NCI-H1048 (cell line): ENCODE measurements around the gene SMAD7.

ENCODE experiments used
- DNase-seq: peaks from one replicate; lab custom pipeline; 2025; lab: John Stamatoyannopoulos, UW

SMAD7 gene

DNA sequence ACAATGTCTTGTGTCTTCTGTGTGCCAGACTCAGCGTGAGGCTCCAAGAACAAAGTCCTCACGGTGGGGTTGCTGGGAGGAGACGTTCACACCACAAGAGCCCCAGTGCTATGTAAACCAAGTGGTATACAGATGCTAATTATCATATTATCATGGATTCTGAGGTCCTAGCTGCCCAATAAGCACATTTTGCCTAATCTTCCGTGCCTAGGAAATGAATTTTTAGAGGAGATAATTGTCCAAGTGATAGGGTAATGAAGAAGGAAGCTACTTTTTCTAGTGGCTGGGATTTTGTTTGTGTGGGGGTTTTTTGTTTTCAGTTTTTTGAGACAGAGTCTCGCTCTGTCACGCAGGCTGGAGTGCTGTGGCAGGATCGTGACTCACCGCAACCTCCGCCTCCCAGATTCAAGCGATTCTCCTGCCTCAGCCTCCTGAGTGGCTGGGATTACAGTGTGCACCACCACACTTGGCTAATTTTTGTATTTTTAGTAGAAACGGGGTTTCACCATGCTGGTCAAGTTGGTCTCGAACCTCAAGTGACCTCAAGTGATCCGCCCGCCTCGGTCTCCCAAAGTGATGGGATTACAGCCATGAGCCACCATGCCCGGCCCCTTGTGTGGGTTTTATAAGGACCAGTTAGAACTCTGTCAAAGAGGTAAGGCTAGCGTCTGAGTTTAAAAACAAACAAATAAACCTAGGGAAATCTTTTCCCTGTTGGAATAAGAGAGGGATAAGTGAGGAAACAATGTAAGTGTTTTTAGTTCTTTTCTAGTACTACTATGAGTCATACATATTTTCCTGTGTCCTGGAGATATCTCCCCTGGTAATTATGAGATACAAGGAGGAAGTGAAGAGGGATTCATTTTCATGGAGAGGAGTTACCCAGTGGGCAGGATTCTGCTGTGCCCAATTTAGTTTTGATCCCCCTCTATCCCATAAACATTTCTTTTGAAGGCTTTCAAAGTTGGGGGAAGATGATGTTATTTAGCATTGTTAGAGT, 9.5 kb upstream of the SMAD7 start:
- no peak for DNase-seq

DNA sequence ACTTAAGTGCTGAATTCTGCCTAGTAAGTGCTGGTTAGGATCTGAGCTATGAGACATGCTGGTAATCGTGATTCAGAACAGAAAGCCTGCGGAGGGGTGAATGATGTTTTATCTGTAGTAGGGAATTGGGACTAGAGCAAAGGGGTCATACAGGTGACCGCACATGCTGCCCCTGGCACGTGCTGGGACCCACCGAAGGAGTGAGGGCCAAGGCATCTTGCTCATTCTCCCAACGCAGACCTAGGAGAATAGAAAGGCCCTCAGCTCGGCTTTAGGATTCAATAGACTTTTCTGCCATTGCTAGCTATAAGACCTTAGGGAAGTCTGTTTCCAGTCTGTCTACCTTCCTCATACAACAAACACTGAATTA, 8.8 kb upstream of the SMAD7 start:
- no peak for DNase-seq

DNA sequence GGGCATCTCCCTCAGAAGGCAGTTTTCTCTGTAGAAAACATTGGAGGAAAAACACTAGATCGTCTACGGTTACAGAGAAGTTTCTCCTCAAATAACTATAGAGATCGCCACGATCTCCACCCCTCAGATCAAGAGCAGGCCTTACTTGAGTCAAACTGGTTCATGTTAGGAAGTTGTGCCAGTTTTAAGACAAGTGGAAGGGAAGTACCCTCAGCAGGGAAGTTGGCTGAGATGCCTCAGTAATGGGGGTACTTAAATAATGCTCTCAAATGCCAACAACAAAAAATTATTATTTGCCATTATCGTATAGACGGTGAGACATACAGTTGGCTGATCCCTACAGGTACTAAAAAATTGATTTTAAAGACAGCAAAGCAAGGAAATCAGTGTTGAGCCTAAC, 8.2 kb upstream of the SMAD7 start:
- DNase-seq: no peak

DNA sequence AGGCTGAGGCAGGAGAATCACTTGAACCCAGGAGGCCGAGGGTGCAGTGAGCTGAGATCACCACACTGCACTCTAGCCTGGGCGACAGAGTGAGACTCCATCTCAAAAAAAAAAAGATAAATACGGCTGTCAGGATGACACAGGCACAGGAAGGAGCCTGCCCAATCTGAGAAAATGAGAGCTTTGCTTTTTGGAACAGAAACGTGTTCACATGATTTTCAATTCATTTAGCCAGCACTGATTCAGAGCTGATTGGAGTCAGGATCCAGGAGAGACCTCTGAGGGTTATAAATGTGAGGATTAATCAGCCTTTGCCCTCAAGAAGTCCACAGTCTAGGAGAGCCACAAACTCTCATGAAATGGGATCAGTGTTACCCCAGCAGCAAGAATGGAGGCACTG, 6.9 kb upstream of the SMAD7 start:
- no peak for DNase-seq

DNA sequence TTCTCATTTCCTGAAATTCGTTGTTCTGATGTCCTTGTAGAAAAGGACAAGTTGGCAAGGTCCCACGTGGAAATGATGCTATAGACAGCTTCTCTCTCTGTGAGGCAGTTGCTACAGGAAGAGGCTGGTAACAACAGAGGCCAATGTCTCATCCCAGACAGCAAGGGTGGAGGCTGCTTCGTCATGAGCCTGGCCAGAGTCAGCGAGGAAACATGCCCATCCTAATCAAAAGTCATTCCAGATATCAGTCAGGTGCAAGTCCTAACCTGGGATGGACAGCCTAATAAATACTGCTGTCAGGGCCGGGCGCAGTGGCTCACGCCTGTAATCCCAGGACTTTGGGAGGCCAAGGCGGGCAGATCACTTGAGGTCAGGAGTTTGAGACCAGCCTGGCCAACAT, 6.4 kb upstream of the SMAD7 start:
- DNase-seq: no peak

DNA sequence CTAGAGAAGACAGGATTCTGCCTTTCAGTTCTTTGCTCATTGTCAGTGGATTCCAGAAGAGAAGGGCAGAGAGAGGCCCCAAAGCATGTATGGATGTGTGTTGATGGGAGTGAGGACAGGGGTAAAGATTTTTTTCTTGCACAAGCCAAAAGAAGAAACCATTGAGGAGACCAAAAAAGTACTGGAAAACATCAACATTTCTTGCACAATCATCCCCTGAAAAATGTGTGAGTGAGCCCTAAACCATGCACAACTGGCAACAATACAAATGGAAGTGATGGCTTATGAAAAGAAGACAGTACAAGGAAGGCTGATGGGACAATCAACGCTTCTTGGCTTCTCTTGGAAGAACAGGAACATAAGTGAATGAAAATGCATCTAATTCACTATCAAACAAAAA, 5.6 kb upstream of the SMAD7 start:
- DNase-seq: no peak

DNA sequence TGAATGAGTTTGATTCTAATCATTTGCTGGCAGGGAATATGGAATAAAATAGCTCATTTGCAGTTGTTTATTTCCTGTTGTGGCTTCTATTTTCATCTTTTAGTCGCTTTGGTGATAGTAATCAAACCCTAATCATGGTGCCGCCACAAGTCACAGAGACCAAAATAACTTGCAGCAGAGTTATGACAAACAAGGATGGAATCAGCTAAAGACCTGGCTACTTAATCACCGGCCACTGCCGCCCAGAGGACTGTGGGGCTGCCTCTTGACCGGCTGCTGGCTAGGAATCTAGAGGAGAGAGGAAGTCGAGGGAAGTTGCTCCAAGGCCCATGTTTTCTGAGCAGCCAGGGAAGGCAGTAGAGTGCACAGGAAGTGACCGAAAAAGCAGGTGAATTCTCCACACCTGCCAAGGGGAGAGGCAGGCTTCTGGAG, 5.1 kb upstream of the SMAD7 start:
- DNase-seq: no peak

DNA sequence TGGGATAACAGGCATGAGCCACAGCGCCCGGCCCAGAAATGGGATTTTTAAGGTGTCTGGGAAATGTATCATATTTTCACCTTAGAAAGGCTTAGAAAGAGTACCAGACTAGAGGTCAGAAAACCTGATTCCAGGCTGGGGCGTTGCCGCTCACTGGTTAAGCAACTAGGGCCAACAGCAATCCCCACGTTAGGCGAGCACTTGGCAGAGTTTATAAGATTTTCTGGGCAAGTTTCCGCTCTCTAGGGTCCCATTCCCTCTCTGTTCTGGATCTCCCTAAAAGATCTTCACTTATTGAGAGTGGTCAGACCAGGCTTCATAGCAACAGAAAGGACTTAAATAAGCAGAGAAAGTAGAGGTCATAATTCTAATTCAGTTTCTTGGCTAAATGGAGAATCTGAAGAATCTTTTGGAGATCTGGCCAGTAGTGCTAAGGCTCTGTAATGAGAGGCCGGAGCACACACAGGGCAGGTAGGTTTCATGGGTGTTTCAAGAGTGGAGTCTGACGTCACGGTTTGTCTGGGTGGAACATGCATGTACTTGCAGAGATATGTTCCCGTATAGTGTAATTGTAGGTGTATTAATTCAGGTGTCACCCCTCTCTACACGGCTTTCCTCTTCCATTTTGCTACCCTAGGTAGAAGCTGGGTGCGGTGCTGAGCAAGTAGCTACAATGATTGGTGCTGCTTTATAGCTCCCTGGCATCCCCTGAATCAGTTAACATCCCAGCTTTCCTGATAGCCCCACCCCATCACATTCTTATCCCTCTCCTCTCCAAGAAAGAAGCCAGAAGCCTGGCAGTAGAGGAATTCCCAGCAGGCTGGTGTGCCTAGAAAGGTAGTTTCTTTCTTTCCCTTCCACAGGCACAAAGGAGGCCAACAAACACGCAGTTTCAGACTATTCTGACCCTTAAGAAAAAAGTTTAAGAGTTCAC, 4.4 kb upstream of the SMAD7 start:
- DNase-seq: no peak

DNA sequence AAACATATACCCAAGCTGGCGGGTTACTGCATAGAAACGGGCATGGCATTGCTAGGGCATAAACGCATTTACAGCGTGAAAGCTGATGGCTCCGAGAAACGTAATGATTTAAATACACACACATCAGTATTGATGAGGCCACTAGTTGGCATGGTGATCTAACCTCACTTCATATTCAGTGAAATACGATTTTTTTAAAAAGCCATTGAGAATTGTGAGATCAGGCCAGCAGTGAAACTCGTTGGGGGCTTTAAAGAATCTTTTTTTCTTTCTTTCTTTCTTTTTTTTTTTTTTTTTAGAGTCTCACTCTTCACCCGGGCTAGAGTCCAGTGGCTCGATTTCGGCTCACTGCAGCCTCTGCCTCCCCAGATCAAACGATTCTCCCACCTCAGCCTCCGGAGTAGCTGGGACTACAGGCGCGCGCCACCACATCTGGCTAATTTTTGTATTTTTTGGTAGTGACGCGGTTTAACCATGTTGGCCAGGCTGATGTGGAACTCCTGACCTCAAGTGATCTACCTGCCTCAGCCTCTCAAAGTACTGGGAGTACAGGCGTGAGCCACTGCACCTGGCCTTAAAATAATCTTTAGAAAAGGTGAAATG, 2.4 kb upstream of the SMAD7 start:
- no peak for DNase-seq

DNA sequence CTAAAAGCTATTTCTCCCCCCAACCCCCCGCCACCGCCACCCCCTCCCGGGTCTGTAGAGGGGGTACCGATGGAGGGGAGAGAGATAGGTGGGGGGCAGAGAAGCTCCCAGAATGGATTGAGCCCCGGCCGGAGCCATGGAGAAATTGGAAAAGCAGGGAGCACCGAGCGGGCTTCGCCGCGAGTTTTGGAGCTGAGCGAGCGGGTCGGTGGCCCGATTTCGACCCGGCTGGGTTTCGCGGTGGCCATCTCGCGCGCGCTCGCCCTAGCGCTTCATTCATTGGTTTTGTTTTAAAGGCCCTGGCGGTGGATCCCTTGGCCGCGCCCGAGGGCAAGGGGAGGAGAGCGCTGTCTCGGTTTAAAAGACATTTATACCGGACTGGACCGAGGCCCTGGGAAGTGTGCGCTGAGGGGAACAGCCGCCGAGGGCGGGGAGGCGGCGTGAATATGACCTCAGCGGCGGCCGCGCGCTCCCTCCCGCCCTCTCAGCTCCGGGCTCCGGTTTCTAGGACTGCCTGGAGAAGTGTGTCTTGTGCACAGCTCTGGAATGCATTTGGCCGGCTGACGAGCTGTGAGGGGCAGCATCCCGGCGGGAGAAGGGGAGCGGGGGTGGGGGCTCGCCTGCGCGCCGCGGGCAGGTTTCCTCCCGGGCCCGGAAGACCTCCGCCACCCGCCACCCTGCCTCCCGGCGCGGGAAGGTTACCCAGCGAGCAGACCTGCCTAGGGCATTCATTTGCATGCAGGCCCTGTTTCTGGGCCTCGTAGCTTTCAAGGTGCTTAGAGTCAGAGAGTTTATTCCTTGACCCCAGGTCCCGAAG, 1.7 kb upstream of the SMAD7 start:
- no peak for DNase-seq

DNA sequence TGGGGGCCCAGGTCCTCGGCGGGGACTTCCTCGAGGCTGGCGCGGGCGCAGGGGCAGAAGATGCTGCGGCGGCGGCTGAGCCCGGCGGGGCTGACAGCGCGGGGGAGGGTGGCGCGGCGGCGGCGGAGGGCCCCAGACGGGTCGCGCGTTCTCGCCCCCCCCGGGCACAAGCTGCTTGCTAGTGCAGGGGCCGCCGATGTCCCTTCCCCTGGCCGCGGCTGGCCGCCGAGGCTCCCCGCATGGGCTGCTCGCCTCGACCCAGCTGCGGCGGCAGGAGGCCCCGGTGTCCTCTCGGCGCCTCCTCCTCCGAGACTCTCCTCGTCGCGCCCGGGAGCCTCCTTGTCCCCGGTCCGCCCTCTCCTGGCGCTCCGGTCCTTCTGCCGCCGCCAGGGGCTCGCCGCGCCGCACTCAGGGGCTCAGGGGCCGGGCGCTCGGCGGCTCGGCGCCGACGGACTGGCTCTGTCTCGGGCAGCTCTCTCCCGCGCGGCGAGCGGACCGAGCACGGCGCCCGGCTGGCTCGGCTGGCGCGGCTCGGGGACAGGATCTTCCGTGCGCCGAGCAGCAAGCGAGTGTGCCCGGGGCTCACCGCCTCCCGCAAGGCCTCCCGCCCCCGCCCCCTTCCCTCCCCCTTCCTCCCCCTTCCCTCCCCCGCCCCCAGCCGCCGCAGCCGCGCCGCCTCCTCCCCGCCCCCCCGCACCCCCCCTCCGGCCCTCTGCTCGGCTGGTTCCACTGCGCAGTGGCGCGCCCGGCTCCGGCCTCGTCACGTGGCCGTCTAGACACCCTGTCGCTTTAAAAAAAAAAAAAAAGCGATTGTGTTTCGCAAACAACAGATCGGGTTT, 902 bp upstream of the SMAD7 start:
- DNase-seq: peak; percentile 82

DNA sequence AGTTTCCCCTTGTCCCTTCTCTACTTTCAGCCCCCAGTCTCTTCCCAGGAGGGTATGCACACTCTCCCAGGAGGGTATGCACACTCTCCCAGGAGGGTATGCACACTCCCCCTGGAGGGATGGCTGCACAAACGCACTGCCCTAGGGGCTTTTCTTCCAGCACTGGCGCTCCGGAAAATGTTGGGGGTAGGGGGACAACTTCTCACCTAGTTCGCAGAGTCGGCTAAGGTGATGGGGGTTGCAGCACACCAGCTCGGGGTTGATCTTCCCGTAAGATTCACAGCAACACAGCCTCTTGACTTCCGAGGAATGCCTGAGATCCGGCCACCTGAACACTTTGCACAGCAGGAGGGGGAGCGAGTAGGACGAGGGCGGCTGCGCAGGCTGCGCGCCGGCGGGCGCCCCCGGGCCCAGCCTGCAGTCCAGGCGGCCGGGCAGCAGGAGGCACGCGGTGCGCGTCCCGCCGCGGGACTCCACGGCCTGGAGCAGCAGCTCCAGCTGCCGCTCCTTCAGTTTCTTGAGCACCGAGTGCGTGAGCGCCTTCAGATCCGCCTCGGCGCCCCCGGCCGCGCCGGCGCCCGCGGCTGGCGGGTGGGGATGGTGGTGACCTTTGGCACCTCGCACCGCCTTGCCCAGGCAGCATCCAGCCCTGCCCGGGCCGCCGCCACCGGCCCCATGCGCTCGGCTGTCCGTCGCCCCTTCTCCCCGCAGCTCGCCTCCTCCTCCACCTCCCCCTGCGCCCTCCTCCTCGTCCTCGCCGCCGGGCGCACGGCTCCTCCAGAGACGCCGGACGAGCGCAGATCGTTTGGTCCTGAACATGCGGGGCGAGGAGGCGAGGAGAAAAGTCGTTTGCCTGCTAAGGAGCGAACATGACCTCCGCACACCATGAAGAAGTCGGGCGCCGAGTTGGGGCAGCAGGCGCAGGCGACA, 894 bp downstream of the SMAD7 start:
- DNase-seq: no peak

DNA sequence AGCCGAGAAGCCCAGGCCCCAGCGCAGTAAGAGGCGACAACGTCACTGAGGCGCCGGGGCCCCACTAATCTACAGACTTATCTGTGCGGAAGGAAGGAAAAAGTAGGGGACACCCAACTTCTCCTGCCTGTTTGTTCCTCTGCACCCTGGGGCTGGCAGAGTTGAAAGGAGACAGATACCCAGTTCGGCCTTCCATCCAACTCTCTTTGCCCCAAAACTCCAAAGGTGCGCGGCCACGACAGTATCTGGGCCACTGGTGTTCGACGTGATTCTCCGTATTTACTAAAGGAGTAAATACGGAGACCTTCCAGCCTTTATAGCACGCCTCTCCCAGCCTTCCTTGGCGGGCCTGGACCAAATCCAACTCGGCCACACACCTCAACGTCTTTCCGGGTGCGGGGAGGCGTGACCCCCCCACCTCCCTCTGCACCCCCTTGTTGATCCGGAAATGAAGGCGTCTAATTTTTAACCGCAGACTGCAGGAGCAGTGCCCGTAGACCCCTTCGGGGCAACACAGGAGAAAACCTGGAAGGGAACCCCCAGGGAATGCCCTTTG, 1.6 kb downstream of the SMAD7 start:
- no peak for DNase-seq

DNA sequence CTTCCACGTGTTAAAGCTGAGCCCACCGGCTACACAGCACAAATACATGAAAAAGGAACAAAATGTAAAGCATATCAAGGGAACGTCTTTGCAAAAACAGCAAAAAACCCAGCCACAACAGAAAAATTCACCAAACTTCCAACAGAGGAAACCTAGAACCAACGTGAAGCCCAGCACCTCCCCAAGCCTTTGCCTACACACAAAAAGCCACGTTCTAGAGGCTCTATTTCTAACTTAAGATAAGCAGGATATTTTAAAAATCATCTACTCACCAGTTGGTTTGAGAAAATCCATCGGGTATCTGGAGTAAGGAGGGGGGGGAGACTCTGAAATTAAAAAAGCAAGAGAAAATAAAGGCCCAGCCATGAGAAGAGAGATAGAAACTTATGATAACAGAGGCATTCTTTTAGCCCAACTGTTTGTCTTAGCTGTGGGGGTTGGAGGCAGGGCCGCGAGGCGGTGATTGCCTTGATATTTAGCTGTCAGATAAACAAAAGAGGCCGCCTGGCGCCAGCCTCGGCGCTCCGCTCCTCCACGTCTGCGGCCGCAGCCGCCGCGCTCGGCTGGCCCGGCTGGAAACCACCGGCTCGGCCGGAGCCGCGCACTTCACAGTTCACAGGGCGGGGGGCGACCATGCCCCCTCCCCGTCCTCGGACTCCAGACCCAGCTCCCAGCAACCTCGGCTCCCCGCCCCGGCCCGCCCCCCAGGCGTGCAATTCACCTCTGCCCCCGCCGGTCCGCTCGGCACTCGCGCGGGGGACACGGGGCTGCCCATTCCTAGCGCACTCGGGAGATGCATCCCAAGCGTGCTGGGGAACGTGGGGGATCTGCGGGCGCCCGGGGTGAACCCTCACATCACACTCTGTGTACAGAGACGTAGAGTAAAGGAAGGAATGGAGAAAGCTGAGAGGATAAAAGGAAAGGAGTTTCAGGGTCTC, 2.4 kb downstream of the SMAD7 start:
- peak; percentile 45 for DNase-seq

DNA sequence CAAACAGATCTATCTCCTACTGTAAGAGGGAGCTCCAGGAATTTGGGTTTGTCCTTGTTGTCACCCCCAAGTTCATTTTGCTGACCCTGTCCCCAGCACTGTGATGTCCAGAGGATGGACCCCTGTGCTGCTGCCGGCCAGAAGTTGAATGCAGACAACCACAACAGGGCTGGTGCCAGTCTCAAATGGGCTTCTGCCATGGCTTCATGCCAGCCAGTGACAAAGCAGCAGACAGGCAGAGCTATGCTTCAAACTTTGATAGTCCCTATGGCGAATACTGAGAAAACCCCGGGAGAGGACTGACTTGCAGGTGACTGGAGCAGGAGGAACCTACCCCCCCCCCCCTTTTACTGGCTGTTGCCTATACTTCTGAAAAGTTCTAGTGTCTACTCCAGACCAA, 3.2 kb downstream of the SMAD7 start:
- no peak for DNase-seq

DNA sequence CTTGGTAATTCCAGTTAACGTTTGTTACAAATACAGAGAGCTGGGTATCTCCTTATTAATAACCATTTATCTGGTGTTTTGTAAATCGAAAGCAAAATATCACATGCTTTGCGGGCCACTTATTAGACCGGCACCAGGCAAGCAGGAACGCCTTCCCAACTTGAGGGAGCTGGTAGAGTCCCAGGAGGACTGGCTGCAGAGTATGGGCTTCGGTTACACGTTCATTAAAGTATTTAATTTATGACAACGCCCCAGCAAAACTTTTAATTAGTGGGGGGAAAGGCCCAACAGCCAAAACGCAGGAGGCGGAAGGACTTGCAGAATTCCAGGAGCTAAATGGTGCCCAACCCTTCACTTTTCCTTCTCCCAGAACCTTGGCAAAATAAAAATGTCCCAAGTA, 3.7 kb downstream of the SMAD7 start:
- DNase-seq: no peak

DNA sequence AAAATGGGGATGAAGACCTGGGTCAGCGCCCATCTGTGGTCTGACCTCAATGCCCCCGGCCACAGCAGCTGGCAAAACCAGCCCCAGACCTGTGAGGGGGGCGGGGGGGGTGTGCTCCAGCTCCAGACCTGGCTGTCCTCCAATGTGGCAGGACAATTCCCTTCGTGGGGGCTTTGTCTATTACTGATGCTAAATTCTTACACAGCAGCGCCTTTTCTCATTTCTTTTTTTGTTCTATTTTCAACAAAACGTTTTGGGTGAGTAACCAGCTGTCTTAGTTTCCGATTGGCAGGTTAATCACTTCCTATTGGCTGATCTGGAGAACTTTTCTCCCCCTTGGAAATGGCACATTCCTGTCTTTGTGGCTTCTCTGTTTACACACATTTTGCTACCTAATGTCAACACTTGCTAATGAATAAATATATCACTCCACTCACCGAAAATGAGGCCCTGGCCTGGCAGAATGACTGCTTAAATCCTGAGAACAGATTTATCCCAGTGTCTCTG, 4.4 kb downstream of the SMAD7 start:
- DNase-seq: no peak

DNA sequence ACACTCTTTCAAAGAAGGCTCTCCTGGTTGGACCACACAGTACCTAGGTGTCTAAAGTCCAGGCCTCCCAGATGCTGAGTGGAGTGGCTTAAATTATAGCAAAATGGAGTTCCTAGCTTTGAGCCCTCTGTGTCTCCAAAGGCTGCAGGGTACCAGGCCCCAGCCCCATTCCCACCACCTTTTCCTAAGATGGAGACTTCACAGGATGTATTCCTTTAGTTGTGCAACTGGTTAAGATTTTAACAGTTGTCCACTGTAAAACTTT, 4.9 kb downstream of the SMAD7 start:
- DNase-seq: no peak
